K562 (cell line): ENCODE measurements around the gene CGREF1. TPM values are rescaled to one million over a fixed set of nuclear protein-coding genes. Genes with fewer than 3 reads are reported as not detected.

Experiments used
- CHCHD3 ChIP-seq: fragments of 250-450 bp; sonication (Bioruptor Pico); IDR thresholded peaks from 2 replicates; pipeline ENCODE4 v2.1.2; 2022; ENCODE audit warnings: mild to moderate bottlenecking
- HDGF ChIP-seq: fragments of 450-650 bp; IDR thresholded peaks from 2 replicates; pipeline ENCODE4 v1.6.1; 2016
- IRF2 ChIP-seq: sonication (generic); formaldehyde crosslinking; IDR thresholded peaks from 2 replicates; pipeline ENCODE4 v1.8.1; 2022; ENCODE audit warnings: mild to moderate bottlenecking, missing genetic modification reagents
- KAT2B ChIP-seq: IDR thresholded peaks from one replicate; pipeline ENCODE4 v1.6.1; 2012; ENCODE audit warnings: low read depth, mild to moderate bottlenecking, control low read depth, inconsistent platforms, low read length, moderate library complexity
- MCM3 ChIP-seq: fragments of 450-650 bp; IDR thresholded peaks from 2 replicates; pipeline ENCODE4 v1.6.1; 2016
- PHF21A ChIP-seq: fragments of 450-650 bp; IDR thresholded peaks from 2 replicates; pipeline ENCODE4 v1.6.1; 2017; ENCODE audit warnings: low read depth, borderline replicate concordance
- RUNX1 ChIP-seq: sonication (generic); IDR thresholded peaks from 2 replicates; pipeline ENCODE4 v1.6.1; 2016; ENCODE audit warnings: antibody characterized with exemption, low read depth
- SIX5 ChIP-seq, 2 experiments: IDR thresholded peaks; 2 replicates each; pipeline ENCODE4 v1.6.1; 2011; ENCODE audit warnings: low read length in 2 of 2, borderline replicate concordance in 1 of 2, low read depth in 1 of 2, mild to moderate bottlenecking in 1 of 2, moderate library complexity in 1 of 2; ENCODE audit not compliant: insufficient read depth in 1 of 2
- THRA ChIP-seq: fragments of 450-650 bp; IDR thresholded peaks from 2 replicates; pipeline ENCODE4 v1.6.1; 2017; ENCODE audit warnings: mild to moderate bottlenecking, moderate library complexity
- TSHZ1 ChIP-seq: fragments of 250-450 bp; sonication (Bioruptor Pico); IDR thresholded peaks from 2 replicates; pipeline ENCODE4 v1.4.0; 2020; ENCODE audit warnings: mild to moderate bottlenecking, moderate library complexity
- XRCC3 ChIP-seq: fragments of 450-650 bp; IDR thresholded peaks from 2 replicates; pipeline ENCODE4 v1.6.1; 2017; ENCODE audit warnings: mild to moderate bottlenecking, moderate library complexity
- ZBTB7A ChIP-seq: IDR thresholded peaks from 2 replicates; pipeline ENCODE4 v1.6.1; 2011; ENCODE audit warnings: low read depth, mild to moderate bottlenecking, low read length, moderate library complexity, borderline replicate concordance; ENCODE audit not compliant: control insufficient read depth
- ZNF217 ChIP-seq: sonication (generic); formaldehyde crosslinking; IDR thresholded peaks from 2 replicates; pipeline ENCODE4 v1.8.0; 2022; ENCODE audit warnings: mild to moderate bottlenecking, missing genetic modification reagents
- ZNF3 ChIP-seq: fragments of 250-450 bp; sonication (Bioruptor Pico); IDR thresholded peaks from 2 replicates; pipeline ENCODE4 v1.5.0; 2021; ENCODE audit warnings: mild to moderate bottlenecking, moderate library complexity
- ZNF408 ChIP-seq: fragments of 250-450 bp; sonication (Bioruptor Pico); IDR thresholded peaks from 2 replicates; pipeline ENCODE4 v1.4.0; 2020; ENCODE audit warnings: low read depth, mild to moderate bottlenecking, moderate library complexity
- ZNF586 ChIP-seq: fragments of 450-650 bp; formaldehyde crosslinking; conservative IDR thresholded peaks from 2 replicates; pipeline ENCODE4 v1.4.0; 2020; ENCODE audit warnings: mild to moderate bottlenecking, moderate library complexity
- ZNF780A ChIP-seq: fragments of 250-450 bp; sonication (Bioruptor Pico); IDR thresholded peaks from 2 replicates; pipeline ENCODE4 v1.5.0; 2021; ENCODE audit warnings: mild to moderate bottlenecking
- ZNF79 ChIP-seq: fragments of 250-450 bp; sonication (Bioruptor Pico); IDR thresholded peaks from 2 replicates; pipeline ENCODE4 v1.4.0; 2020; ENCODE audit warnings: low read depth, mild to moderate bottlenecking, moderate library complexity
- polyA plus RNA-seq, 8 experiments: library from polyadenylated mRNA; depleted of rRNA in 4 of 8; stranded (reverse) in 5 of 8; unstranded in 3 of 8; fragments of >200 nt; fragmentation: Nextera tagmentation in 2 of 8; fragmentation: Illumina TruSeq in 1 of 8; extraction: Ambion mirVana in 2 of 8; extraction: Trizol in 1 of 8; gene quantifications; 2 replicates each; pipeline versions ENCODE4 v1.2.1 to v1.2.3, GENCODE V29; 2011 to 2014; ENCODE audit warnings: inconsistent platforms in 1 of 8, missing spikeins in 1 of 8
- total RNA-seq, 7 experiments: library from RNA; depleted of rRNA in 6 of 7; stranded (reverse); fragments of >200 nt in 6 of 7; fragmentation: Illumina TruSeq in 2 of 7; extraction: Trizol in 2 of 7; gene quantifications; 2 replicates each; pipeline versions ENCODE4 v1.2.1 to v1.2.3, GENCODE V29; 2011 to 2021; ENCODE audit warnings: low replicate concordance in 1 of 7
- TF ChIP-seq, protein P1 (sequence below): IDR thresholded peaks from 3 replicates; pipeline ENCODE4 v1.6.1; 2011; ENCODE audit warnings: borderline replicate concordance, mild to moderate bottlenecking; ENCODE audit not compliant: insufficient read length, insufficient read depth
- TF ChIP-seq, protein P2 (sequence below): fragments of 250-450 bp; sonication (Bioruptor Pico); IDR thresholded peaks from 2 replicates; pipeline ENCODE4 v1.5.1; 2021; ENCODE audit warnings: mild to moderate bottlenecking

The CGREF1 gene
- total and polyA plus RNA-seq, 9 of the 15 experiments (the other 6 are each of a cell fraction or from before 2014, with no cell fraction given): 0.07 to 0.50 (median 0.37) TPM

GRCh38 chr2:27092696-27093429, 26.1 kb downstream of the CGREF1 start (continued):
- TF ChIP-seq, protein P1, sequence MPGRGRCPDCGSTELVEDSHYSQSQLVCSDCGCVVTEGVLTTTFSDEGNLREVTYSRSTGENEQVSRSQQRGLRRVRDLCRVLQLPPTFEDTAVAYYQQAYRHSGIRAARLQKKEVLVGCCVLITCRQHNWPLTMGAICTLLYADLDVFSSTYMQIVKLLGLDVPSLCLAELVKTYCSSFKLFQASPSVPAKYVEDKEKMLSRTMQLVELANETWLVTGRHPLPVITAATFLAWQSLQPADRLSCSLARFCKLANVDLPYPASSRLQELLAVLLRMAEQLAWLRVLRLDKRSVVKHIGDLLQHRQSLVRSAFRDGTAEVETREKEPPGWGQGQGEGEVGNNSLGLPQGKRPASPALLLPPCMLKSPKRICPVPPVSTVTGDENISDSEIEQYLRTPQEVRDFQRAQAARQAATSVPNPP: no peak
- TF ChIP-seq ZNF780A (CRISPR knock-in tag): no peak
- TF ChIP-seq ZNF586: no peak
- TF ChIP-seq CHCHD3 (CRISPR knock-in tag): no peak
- TF ChIP-seq PHF21A: no peak
- TF ChIP-seq HDGF: no peak
- no peak for TF ChIP-seq TSHZ1 (CRISPR knock-in tag)
- no peak for TF ChIP-seq MCM3
- TF ChIP-seq SIX5 (IDR thresholded peaks at IDR 0.05; ENCODE audit: borderline replicate concordance in 1 of 2, insufficient read depth in 1 of 2, low read depth in 1 of 2, low read length in 2 of 2): no peak
- TF ChIP-seq IRF2 (CRISPR knock-in tag): no peak
- no peak for TF ChIP-seq ZBTB7A
- TF ChIP-seq KAT2B: no peak
- no peak for TF ChIP-seq THRA
- TF ChIP-seq XRCC3: no peak
- TF ChIP-seq RUNX1: no peak
- no peak for TF ChIP-seq ZNF3
- no peak; the same call in 1 of the 2 replicates for TF ChIP-seq ZNF79 (CRISPR knock-in tag)
- TF ChIP-seq, protein P2, sequence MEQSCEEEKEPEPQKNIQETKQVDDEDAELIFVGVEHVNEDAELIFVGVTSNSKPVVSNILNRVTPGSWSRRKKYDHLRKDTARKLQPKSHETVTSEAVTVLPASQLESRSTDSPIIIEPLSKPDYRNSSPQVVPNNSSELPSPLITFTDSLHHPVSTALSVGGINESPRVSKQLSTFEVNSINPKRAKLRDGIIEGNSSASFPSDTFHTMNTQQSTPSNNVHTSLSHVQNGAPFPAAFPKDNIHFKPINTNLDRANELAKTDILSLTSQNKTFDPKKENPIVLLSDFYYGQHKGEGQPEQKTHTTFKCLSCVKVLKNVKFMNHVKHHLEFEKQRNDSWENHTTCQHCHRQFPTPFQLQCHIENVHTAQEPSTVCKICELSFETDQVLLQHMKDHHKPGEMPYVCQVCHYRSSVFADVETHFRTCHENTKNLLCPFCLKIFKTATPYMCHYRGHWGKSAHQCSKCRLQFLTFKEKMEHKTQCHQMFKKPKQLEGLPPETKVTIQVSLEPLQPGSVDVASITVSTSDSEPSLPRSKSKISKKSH: no peak
- TF ChIP-seq ZNF217 (CRISPR knock-in tag): no peak
- no peak for TF ChIP-seq ZNF408 (CRISPR knock-in tag)
